T-helper 1 cell (primary cell): ENCODE data around the gene TRPV4.

ENCODE experiments used
- DNase-seq, 5 donors: peaks; one replicate each; pipeline ENCODE4 v3.0.0-alpha.2; 2012 to 2020

Gene TRPV4

DNA sequence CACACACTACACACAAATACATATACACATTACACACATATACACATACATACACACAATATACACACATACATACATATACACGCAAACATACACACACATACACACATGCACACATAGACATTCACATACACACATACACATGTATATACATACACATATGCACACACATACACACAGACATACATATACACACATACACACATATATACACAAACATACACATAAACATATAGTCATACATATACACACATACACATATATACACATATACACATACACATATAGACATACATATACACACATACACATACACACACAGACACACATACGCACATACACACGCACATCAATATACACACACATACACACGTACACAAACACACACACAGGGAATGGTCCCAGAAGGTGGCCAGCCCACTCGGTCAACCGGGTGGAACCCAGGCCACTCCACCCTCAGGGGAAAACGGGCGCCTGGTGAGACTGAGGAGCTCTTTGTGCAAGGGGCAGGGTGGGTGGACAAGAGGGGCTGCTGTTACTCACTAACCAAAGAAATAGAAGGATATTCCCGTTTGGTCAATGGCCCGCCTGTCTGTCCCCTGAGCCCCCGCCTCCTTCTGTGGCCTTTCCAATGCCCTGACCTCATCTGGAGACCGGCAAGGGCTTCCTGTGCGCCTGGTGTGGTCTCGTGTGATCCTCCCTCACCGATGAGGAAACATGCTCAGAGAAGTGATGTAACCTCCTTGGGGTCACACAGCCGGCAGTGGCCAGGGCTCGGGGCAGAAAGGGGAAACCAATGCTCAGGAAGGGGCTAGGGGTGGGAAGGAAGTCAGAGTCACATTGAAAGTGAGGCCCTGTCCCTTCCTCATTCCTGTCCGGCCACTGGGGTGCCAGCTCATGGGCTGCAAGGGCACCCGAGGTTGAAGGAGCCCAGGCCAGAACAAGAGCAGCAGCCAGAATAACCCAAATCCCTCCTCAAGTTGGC lies 5.3 kb downstream of the TRPV4 start:
- no peak for DNase-seq

DNA sequence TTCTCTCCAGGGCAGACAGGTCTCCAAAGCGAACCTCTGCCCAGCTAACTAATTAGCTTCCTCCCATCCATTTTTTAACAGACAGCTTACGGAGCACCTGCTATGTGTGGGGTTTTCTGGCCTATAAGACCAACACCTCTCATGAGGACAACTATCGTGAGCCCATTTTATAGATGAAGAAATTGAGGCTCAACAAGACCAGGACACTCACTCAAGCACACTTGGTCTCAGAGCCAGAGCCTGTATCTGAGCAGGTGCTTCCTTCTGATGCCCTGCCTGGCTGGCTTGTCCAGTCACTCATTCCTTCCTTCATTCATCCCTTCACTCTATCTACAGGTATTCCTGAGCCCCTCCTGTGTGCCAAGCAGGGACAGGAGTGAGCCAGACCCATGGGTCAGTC lies 6.1 kb downstream of the TRPV4 start:
- DNase-seq, result no peak

DNA sequence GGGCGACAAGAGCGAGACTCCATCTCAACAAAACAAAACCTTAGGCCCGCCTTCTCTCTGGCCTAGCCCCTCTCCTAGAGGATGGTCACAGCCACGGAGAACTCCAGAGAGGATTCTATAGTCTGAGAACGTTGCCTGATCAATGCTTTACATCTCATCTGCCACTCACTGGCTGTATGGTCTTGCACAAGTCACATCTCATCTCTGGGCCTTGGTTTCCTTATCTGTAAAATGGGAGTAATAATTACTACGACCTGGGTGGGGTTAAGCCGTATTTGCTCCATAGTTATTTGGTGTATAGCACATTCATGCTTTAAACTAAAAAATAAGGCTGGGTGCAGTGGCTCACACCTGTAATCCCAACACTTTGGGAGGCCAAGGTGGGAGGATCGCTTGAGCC lies 8.5 kb downstream of the TRPV4 start:
- no peak for DNase-seq

DNA sequence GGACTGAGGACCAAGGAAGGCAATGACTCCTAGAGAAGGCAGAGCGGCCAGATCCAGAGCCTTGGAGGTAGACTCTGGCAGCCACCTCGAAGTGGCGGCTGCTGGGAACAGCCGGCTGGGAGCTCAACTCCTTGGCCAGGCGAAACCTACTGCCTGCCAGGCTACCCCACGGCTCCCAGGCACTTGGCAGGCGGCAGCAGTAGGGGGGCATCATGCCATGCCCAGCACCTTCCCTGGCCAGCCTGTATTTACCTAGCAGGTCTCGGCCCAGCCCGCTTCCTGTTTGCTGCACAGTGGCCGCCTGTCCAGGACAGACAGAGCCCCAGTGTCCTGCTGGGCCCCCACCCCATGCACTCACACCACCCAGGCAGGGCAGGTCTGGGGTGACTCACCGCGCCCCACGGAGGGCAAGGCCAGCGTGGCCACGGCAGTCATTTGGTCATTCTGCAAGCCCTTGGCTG lies 10.2 kb downstream of the TRPV4 start:
- DNase-seq, result no peak

DNA sequence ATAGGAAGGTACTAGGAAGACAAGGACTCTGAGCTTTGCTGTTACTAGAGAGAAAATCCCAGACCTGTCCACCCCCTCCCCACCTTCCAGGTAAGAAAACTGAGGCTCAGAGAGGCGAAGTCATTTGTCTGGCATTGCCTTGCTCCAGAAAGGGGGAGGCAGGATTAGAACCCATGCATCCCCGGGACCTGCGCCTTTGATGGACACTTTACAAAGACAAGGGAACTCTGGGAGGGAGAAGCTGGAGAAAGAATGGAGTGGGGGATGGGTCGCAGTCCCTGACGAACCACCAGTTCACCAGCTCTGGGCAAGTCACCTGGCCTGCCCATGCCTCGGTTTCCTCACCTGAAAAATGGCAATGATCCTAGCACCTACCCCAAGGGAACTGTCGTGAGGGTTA lies 10.8 kb downstream of the TRPV4 start:
- DNase-seq, result no peak

DNA sequence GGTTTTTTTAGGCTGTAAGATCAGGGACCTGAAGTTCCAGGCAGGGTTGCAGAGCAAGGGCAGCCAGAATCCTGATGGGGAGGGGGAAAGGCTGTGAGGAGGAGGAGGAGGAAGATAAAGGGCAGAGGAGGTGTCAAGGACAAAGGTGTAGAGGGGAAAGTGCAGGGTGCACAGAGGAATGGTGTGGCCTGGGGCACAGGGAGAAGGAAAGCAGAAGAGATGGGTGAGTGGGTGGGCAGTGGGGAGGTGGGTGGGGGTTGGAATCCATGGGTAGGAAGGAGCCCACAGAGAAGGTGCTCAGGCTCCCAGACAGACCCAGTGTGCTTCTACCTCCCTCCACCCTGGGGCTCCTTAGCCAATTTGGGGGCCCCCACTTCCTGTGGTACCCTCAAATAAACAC lies 11.2 kb downstream of the TRPV4 start:
- no peak for DNase-seq

DNA sequence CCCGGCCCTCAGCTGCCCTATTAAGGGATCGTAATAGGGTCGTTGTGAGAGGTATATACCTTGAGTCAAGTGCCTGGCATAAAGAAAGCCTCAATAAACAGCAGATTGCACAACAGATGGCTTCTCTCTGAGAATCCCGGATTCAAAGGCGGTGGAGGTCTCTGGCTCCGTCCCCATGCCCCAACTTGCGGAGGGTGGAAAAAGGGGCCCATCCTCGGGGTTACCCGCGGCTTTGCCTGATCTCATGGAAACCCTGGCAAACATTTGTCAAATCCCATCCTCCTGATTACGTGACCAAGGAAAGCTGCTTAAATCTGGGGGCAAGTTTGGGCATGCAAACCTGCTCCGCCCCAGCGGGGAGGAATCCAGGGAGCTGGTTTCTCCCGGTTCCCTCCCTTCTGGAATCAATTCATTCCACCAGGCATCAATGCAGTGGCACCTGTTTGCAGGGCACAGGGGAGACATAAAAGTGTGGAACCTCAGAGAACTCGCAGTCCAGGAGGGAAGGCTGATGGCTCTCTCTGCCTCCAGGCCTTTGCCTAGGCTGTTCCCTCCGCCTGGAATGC lies 12.3 kb downstream of the TRPV4 start:
- no peak for DNase-seq

DNA sequence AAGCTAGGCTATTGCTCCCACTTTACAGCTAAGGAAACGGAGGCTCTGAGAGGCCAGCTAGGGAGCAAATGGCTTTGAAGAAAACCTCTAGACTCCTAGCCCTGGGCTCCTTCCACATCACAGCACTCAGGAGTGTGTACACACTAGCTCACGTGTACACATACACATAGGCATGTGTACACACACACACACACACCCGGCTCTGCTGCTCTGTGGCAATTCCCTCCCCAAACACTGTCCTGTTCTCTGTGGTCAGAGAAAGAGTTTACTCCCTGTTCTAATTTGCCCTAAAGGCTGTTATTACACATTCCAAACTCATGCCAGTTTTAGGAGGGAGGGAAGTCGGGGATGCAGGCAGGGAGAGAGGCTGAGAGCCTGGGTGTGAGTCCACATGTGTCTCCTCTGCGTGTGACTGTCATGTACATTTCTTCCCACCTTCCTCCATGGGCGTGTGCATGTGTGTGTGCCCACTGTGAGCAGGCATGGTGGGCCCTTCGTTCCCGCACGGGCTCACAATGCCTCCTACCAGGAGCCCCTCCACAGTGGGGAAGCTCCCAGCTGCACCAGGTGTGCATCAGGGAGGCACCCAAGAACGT lies 14.2 kb downstream of the TRPV4 start:
- DNase-seq, result no peak

DNA sequence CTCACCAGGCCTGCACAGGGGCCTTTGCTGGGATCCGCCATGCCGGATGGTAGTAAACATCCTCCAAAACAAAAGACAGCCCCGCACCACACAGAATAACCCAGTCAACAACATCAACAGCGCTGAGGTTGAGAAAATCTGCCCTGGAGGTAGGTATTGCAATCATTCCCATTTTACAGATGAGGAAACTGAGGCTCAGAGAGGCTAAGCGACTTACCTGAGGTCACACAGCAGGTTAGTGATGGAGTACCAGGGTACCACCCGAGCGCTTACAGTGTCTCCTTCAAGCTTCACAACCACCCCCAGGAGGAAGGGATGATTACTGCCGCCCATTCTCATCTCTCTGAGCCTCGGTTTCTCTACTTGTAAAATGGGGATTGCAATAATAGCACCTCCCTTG lies 14.9 kb downstream of the TRPV4 start:
- DNase-seq, result no peak

DNA sequence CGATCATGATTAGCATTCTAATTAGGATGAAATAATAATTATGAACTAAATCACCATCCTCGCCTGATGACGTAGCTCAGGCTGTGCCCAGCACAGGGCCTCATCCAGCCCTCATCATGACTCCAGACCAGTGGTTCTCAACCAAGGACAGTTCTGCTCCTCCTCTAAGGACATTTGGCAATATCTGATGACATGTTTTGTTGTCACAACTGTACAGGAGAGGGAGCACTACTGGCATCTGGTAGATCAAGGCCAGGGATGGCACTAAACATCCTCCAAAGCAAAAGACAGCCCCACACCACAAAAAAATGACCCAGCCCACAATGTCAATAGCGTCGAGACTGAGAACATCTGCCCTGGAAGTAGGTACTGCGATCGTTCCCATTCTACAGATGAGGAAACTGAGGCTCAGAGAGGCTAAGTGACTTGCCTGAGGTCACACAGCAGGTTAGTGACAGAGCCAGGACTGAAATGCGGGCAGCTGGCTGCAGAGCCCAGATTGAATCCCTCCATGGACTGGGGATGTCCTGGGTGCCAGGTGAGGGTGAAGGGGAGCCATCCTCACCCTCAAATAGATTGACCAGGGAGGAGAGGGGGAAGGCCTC lies 15.5 kb downstream of the TRPV4 start:
- no peak for DNase-seq

DNA sequence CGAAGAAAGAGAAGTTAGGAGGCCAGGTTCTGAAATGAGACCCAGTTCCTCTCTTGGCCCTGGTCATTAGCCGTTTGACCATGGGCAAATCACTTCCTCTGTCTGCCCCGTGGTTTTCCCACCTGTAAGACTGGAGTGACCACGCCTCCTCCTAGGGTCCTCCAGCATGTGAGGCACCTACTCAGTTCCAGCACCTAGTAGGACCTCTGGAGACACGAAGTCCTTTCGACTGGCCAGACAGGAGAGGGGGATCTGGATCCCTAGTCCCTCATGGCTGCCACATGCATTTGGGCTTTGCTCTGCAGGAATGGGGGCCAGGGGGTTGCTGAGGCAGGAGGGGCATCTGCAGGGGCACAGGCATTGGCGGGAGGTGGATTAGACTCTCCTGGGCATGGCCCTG lies 16.3 kb downstream of the TRPV4 start:
- no peak for DNase-seq

DNA sequence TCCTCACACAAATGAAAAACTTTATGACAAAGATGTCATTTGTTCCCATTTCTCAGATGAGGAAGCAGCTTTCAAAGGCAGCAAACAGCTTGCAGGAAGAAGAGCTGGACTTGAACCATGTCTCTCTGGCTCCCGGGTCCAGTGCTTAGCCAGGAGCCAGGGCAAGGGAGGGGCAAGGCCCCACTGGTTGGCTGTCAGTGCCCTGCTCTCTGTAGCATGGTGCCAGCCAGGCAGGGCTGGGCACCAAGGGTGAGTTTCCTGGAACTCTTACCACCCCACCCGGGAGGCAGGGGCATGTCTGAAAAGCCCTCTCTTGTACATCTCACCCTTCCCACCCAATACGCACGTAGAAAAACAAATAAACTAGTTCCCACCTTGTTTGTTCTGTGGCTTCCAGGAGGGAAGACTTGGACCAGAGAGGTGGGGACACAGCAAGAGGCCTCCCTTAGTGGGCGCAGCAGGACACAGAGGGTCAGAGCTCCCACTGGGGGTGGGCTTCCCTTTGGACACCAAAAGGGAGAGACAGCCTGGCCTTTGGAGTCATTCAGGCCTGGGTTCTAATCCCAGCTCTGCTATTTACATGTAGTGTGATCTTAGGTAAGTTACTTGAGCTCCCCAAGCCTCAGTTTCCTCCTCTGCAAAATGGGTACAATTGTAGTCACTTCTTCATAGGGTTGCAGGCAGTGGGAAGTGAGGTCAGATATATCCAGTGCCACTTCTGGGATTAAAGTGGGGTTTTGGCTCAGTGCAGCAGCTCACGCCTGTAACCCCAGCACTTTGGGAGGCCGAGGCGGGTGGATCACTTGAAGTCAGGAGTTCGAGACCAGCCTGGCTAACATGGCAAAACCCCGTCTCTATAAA lies 17.2 kb downstream of the TRPV4 start:
- DNase-seq, result no peak

DNA sequence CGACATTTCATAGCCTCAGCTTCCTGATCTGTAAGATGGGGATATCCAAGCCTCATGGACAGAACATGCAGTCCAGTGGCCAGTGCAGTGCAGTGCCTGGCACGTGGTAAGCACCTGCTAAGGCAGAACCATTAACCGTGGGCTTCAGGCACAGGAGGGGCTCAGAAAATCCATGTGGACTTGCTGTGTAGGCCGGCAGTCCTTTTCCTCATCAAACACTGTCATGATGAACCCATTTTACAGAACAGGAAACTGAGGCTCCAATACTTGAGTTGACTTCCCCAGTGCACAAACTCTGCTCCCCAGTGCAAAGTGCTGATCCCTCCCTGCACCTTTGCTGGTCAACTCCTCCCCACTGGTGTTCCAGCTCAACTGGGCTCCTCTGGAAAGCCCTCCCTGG lies 18.0 kb downstream of the TRPV4 start:
- DNase-seq, result no peak

DNA sequence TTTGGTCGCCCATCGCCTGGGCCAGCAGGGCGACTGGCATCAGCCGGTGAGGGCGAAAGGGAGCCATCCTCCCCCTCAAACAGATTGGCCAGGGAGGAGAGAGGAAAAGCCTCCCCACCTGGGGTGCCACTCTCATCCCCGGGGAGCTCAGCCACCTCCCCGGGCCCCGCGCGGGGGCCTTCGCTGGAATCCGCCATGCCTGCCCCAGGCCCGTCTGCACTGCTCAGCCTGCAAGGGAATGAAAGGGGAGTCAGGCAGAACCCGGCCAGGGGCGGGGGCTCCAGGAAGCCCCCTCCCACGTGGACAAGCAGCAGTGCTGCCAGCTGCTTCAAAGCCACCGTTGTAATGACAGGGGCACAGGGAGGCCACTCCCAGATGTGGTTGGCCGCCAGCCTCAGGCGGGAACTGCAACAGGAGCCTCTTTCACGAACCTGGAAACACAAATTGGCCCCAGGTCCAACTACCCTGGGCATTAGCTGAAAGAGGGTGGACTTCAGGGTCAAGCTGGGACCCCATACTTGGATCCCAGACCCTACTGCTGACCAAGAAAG lies 18.5 kb downstream of the TRPV4 start:
- DNase-seq, result no peak

DNA sequence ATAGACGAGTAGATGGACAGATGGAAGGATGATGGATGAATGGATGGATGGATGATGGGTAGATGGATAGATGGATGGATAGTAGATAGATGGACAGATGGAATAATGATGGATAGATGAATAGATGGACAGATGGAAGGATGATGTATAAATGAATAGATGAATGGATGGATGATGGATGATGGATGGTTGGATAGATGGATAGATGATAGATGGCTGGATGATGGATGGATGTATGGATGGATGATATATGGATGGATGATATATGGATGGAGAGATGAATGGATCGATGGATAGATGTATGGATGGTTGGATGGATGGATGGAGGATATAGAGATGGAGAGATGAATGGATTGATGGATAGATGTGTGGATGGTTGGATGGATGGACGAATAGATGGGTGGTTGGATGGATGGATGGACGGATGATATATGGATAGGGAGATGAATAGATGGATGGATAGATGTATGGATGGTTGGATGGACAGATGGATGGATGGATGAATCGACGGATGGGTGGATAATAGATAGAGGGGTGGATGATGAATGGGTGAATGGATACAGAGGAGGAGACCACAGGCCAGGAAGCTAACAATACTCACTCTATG lies 19.3 kb downstream of the TRPV4 start:
- no peak for DNase-seq

DNA sequence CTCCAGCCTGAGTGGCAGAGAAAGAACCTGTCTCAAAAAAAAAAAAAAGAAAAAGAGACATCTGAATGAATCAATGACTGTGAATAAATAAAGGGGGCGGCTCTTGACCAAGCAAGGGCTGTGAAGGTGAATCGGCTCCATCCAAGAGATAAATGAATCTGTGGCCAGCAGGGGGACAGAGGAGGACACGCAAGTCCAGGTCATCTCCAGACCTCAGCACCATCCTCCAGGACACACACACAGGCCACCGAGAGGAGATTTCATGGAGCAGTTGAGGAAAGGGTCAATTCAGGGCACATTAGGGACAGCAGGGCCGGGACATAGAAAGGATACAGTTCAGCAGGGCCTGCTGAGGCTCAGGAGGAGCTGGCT lies 21.6 kb downstream of the TRPV4 start:
- DNase-seq, result no peak

DNA sequence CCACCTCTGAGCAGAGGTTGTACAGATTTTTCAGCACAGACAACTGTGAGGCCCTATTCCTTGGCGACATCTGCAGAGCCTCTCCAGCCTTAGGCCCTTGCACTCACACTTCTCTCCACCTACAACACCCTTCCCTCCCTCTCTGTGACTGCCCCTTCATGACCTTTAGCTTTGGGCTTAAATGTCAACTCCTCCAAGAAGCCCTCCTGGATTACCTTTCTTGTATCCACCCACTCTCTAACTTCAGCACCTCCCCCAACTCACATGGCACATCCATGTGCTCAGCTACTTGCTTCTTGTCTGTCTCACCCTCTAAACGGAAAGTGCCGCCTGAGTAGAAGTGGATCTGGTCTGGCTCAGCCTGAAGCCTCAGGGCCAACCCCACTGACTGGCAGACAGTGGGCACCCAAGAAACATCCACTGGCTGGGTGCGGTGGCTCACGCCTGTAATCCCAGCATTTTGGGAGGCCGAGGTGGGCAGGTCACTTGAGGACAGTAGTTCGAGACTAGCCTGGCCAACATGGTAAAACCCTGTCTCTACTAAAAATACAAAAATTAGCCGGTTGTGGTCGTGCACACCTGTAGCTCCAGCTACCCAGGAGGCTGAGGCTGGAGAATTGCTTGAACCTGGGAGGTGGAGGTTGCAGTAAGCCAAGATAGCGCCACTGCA lies 22.1 kb downstream of the TRPV4 start:
- no peak for DNase-seq

DNA sequence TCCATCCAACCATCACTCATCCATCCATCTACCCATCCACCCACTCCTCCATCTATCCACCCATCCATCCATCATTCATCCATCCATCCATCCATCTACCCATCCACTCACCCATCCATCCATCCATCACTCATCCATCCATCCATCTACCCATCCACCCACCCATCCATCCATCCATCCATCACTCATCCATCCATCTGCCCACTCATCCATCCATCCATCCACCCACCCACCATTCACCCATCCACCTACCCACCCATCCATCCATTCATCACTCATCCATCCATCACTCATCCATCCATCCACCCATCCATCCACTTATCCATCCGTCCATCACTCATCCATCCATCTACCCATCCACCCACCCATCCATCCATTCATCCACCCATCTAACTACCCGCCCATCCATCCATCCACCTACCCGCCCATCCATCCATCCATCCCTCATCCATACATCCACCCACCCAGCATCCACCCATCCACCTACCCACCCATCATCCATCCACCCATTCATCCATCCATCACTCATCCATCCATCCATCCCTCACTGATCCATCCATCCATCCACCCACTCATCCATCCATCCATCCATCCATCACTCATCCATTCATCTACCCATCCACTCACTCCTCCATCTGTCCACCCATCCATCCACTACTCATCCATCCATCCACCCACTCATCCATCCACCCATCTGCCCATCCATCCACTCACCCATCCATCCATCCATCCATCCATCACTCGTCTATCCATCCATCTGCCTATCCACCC lies 24.1 kb downstream of the TRPV4 start:
- DNase-seq, result no peak

DNA sequence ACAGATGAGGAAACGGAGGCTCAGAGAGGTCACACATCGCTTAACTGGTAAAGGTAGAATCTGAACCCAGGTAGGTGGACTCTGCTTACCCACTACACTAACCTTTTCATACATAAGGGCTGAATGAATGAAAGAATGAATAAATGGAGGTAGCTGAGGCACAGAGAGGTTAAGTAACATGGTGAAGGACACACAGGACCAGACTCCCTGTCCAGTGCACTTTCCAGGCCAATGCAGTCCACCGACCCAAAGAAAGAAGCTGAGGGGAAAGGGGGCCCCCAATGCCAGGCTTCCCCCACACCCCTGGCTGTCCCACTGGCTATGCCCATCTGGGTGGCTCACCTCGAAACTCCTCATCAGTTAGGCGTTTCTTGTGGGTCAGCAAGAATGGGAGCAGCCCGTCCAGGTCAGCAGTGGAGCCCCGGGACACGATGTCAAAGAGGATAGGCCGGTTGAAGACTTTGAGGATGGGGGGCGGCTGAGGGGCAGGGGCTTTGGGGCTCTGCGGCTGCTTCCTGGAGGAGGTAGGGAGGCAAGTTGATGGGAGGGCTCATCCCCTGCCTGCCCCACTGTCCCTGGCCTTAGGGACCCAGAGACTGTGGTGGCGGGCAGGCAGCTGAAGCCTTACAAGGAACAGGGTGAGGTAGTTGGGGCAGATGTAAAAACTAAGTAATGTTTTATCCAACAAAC lies 25.1 kb downstream of the TRPV4 start:
- no peak for DNase-seq
